KOPT-K1 (cell line): Measurements from ENCODE around the gene IFFO2.
"Not testable (repeated sequence)": the region's sequence is repeated elsewhere in the genome, so short reads cannot be mapped to it uniquely, and the experiment has no call there.

Experiments used
- H3K27ac ChIP-seq: fragments of 200-600 bp; sonication (generic); 2 replicates; pipeline ENCODE4 v1.5.1; 2016; ENCODE audit warnings: antibody characterized with exemption, mild to moderate bottlenecking, low read depth, low read length; ENCODE audit not compliant: poor library complexity, severe bottlenecking
- H3K36me3 ChIP-seq: fragments of 200-600 bp; sonication (generic); 2 replicates; pipeline ENCODE4 v1.5.1; 2017; ENCODE audit warnings: antibody characterized with exemption, mild to moderate bottlenecking, low read length, moderate library complexity; ENCODE audit not compliant: insufficient read depth
- H3K9me3 ChIP-seq: fragments of 200-600 bp; sonication (generic); 2 replicates; pipeline ENCODE4 v1.5.1; 2017; ENCODE audit warnings: antibody characterized with exemption, low read length, mild to moderate bottlenecking; ENCODE audit not compliant: insufficient read depth, poor library complexity, severe bottlenecking

The IFFO2 gene

DNA sequence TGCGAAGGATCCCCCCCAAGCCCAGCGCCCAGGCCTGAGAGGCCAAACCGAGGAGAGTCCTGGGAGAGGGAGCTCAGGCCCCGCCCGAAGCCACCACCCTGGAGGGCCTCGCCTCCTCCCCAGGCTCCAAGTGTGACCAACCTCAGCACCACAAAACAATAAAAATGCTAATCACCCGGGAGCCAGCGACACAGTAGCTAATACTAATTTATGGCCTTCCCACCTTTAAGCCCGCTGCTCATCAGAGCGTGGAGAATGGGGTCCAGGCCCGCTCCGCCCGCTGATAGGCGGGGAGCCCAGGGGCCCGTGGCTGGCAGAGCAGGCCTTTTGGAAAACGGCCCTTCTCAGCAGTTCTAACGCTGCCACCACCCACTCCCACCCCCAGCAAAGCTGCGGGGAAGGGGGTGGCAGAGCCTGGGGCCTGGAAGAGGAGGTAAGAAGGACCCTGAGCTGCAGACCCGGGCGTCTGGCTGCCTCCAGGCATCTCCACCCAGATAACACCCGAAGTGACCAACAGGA, 76.6 kb downstream of the IFFO2 start:
- Histone ChIP-seq H3K27ac (no peak overlapping the region), H3K9me3 (no peaks in the 10 kb centered on the region), H3K36me3 (no peaks in the 10 kb centered on the region)

DNA sequence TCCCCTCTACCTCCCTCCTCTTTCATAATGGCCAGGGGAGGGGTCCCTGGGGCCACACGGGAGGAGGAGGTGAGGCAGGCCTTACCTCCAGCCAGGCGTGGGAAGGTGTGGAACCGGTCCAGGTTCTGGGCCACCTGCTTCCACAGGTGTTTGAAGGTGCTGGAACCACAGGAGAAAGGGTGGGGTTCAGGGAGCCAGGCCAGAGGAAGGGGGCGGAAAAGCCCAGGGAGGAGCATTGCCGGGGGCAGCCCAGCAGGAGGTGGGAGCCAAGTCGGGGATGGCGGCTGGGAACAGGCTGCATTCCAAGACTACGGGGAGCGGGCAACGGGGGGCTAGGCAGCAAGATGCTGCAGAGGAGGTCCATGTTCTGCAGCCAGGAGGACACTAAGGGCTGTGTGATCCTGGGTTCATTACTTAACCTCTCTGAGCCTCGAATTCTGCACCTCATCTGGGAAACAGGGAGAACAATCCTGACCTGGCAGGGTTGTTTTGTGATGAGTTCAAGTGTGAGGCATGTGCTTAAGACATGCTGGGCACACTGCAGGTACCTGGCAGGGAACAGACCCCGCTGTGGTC, 77.2 kb downstream of the IFFO2 start:
- Histone ChIP-seq H3K36me3 (no peaks in the 10 kb centered on the region), H3K9me3 (no peaks in the 10 kb centered on the region), H3K27ac (no peak overlapping the region)

DNA sequence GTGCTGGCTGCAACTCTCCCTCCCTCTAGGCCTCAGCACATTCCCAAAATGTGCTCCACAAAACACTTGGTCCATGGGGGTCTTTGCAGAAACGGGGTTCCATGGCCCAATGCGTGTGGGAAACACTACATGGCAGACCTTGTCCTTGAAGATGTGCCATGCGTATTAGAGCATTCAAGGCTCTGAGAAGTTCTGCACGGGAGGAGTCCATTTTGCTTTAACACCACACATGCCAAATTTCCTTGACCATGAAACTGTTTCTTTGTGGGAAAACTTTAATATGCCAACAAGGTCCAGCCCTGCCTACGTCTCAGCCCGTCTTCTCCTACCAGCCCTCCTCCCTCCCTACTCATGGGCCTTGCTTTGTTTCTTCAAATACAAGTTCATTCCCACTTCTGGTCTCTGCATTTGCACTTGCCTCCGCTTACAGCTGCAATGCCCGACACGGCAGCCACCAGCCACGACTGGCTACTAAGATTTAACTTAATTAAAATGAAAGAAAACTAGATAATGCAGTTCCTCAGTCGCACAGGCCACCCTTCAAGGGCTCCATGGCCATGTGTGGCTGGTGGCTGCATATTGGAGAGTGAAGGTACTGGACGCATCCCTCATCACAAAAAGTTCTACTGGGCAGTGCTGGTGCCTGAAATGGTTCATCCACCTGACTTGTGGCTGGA, 77.8 kb downstream of the IFFO2 start:
- H3K36me3 ChIP-seq = no peaks in the 10 kb centered on the region
- no peak overlapping the region for H3K27ac ChIP-seq
- H3K9me3 ChIP-seq = no peaks in the 10 kb centered on the region

DNA sequence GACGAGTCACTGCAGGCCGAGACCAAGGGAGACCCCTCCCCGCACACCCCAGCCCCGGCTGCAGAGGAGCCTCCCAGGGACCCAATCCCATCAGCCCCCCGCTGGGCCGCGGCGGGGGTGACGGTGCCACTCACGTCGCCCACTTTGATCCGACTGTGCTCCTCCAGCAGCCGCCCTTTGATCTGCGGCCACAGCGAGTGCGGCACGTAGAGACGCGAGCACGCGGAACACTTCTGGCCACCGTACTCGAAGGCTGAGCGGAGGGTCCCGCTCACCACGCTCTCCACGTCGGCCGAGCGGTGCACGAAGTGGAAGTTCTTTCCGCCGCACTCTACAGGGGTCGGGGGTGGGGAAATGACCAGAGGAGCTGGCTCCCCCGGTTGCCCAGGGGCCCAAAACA, 79.2 kb downstream of the IFFO2 start:
- no peaks in the 10 kb centered on the region for H3K36me3 ChIP-seq
- no peaks in the 10 kb centered on the region for H3K9me3 ChIP-seq
- no peak overlapping the region for H3K27ac ChIP-seq

DNA sequence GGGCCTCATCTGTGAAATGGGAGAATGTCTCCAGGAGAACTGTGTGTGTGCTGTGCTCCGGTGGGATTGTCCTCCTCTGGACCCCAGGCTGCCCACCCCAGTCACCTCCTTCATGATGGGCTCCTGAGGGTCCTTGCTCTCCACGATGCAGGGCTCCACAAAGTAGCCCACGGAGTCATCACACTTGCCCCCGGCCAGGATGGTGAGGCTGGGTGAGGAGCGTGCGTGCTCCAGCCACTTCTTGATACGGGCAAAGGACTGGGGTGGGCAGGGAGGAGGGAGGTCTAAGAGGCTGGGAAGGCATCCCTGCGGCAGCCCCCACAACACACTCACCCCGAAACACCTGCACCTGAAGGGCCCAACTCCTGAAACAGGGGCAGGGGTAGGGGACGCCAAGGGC, 80.3 kb downstream of the IFFO2 start:
- Histone ChIP-seq H3K27ac (no peak overlapping the region), H3K9me3 (no peaks in the 10 kb centered on the region), H3K36me3 (no peaks in the 10 kb centered on the region)

DNA sequence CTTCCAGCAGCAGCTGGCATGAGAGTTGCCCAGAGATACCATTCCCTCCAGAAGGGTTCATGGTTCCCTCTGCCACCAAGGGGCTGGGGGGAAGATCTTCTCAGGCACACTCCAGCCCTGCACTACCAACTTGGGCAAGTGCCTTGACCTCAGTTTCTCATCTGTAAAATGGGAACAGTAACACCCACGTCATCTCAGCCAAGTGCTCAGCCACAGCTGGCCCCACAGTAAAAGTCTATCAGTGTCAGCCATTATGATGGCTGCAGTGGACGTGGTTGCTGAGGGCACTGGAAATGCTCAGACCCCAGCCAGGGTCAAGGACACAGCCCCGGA, 80.7 kb downstream of the IFFO2 start:
- Histone ChIP-seq H3K27ac (no peak overlapping the region), H3K36me3 (no peaks in the 10 kb centered on the region), H3K9me3 (no peaks in the 10 kb centered on the region)

DNA sequence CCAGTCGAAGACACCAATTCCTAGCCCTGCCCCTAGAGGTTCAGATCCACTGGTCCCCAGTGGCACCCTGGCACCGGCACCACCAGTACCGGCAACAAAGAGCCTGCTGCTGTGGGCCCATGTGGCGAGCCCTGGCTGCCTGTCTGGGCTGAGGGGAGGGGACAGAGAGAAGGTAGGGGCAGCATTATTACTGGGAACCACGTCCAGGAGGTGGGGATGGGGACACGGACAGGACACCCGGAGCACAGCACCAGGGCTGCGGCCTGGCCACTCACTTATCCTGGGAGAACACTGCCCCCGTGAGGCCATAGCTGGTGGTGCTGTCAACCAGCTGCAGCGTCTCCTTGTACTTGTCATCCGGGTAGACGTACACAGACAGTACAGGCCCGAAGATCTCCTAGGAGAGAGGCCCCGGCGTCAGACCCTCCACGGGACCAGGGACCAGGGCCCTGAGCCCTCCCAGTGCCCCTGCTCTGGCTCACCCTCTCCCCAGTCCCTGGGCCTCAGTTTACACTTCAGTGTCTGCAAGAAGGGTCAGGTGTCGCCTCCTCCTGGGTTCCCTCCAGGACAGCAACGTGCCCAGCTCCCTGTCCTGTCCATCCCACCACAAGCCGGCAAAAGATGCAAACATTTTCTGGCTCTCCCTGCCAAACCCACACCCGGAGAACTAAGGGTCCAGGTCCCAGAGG, 81.2 kb downstream of the IFFO2 start:
- Histone ChIP-seq H3K36me3 (no peaks in the 10 kb centered on the region), H3K9me3 (no peaks in the 10 kb centered on the region), H3K27ac (no peak overlapping the region)

DNA sequence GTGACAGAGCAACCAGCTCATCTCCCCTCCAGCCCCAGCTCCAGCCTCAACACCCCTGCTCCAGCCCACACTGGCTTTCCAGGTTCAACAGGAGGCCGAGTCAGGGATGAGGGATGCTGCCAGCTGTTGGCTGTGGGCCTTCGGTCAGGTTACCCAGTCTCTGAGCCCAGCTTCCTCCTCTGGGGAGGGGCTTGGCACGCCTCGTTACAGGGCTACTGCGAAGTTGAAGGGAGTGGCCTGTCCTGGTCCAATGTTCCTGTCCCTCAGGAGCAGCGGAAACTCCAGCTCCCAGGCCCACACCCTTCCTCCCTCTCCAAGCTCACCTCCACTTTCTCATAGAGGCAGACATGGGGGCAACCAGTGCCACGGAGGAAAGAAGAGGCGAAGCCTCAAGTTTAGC, 81.9 kb downstream of the IFFO2 start:
- Histone ChIP-seq H3K27ac (no peak overlapping the region), H3K9me3 (no peaks in the 10 kb centered on the region), H3K36me3 (no peaks in the 10 kb centered on the region)

DNA sequence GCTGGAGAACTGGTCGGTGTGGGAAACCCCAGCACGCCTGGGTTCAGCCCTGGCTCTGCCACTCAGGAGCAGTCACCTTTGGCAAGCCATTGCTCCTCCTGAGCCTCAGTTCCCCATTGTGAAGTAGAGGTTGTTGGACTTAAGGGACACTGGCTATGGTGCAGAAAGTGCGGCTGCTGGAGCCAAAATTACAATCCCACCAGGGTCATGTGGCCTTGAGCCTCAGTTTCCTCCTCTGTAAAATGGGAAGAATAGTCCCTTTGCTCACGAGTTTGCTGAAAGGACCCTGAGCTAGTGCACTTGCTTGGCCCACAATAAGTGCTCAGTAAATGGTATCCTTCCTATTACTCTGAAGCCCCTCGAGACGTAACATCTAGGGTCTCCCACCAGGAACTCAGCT, 82.4 kb downstream of the IFFO2 start:
- H3K9me3 ChIP-seq = no peaks in the 10 kb centered on the region
- no peak overlapping the region for H3K27ac ChIP-seq
- H3K36me3 ChIP-seq = no peaks in the 10 kb centered on the region

DNA sequence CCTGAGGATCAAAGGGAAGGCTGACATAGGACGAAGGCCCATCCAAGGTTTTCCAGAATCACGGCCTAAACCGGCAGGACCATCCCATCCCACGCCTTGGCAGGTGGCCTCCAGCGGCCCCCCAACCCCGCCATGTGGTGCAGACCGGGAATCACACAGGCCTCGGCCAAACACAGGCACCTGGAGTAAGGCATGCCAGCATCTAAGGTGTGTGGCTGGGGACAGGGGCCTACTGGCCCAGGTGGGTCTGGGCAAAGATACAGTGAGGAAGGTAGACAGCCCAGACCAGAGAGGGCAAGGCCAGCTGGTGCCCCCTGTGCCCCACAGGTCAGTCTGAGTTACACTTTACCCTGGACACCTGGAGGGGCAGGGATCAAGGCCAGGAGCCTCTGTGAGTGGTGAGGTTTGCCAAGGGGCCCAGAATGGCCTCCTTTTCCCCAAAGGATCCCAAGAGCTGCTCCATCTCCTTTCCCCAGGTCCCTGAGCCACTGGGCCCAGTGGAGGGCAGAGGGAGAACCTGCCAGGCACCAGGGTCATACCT, 84.3 kb downstream of the IFFO2 start:
- Histone ChIP-seq H3K9me3 (no peaks in the 10 kb centered on the region), H3K36me3 (no peaks in the 10 kb centered on the region), H3K27ac (no peak overlapping the region)

DNA sequence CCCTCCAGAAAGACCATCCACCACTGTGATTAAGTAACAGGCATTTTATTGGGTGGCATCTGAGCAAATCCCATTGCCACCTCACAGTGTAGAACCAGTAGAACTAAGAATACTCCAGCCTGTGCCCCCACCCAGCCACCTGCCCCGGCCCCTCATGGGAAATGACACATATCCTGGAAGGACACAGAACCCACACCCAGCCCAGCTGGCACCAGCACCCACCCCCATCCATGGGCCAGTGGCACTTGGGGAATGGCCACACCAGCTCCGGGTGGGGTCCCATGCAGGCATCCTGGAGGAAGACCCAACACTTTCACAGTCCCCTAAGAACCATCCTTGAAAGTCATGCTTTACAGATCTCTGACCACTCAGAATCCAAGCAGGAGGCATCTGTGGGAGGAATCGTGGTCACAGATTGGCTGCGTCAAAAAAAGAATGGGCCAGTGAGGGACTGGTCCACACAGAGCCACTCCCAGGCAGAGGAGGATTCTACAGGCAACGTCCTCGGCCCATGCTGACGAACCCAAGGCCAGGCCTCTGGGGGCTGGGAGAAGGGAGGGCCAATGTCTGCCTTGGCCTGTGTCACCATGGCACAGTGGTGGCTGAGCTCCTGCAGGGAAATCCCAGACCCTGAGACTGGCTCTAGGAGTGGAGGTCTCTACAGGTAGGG, 84.9 kb downstream of the IFFO2 start:
- H3K27ac ChIP-seq = no peak overlapping the region

DNA sequence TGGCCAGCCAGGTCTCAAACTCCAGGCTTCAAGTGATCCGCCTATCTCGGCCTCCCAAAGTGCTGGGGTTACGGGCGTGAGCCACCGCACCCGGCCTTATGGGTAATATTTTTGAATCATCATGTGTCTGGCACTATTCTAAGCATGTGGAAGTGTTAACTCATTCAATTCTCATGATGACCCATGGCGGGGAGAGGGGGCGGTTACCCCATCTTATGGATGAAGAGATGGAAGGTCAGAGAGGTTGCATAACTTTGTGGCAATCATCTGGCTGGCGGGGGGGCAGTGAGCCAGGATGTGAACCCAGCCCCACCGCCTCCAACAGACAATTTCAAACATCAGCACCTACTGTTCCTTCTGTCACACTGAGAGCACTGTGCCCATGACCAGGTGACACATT, 85.5 kb downstream of the IFFO2 start:
- no peaks in the 10 kb centered on the region for H3K36me3 ChIP-seq
- no peaks in the 10 kb centered on the region for H3K9me3 ChIP-seq
- H3K27ac ChIP-seq = no peak overlapping the region

More for the DNA sequence above, 84.9 kb downstream of the IFFO2 start:
- Histone ChIP-seq H3K9me3 (no peaks in the 10 kb centered on the region), H3K36me3 (no peaks in the 10 kb centered on the region)

DNA sequence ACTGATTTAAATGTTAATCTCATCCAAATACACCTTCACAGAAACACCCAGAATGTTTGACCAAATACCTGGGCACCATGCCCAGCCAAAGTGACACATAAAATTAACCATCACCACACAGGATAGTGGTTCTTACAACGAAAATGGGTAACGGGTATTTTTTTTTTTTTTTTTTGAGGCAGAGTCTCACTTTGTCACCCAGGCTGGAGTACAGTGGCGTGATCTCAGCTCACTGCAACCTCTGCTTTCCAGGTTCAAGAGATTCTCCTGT, 85.9 kb downstream of the IFFO2 start:
- not testable (repeated sequence) for H3K27ac ChIP-seq, H3K36me3 ChIP-seq, H3K9me3 ChIP-seq

DNA sequence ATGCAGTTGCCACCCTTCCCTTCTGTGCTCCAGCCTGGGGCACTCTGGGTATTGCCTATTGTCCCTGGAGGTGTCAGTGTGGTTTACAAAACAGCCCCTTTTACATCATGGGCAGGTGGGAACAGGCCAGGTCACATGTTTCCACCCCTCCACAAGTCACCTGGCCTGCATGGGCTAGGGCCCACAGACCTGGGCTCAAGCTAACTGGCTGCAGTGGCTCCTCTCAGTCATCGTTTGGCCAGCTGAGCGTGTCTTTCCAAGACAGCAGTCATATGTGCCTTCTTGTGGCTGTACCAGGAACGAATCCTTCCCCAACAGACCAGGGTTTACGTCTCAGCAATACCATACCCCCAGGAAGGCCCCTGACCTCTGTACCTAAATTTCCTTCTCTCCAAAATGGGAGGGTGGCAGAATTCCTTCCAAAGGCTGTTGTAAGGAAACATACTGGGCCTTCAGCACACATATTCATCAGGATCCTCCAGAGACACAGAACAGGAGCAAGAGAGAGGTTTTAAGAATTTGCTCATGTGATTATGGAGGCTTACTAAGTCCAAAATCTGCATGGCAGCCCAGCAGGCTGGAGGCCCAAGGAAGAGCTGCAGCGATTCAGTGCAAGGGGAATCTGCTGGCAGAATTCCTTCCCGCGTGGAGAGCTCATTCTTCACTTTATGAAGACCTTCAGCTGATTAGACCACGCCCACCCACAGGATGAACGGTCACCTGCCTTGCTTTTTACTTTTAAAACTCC, 86.5 kb downstream of the IFFO2 start:
- H3K27ac ChIP-seq = no peak overlapping the region
- no peaks in the 10 kb centered on the region for H3K9me3 ChIP-seq

More for the DNA sequence above, 86.5 kb downstream of the IFFO2 start:
- H3K36me3 ChIP-seq = no peaks in the 10 kb centered on the region
